Measurements from ENCODE around the gene MAN1C1. TPM values are rescaled to one million over a fixed set of nuclear protein-coding genes. Genes with fewer than 3 reads are reported as not detected.

Gene MAN1C1
- total and polyA plus RNA-seq, 9 of the 15 experiments (the other 6 are each of a cell fraction or from before 2014, with no cell fraction given): 0.04 to 0.44 (median 0.10) TPM; not detected in 3

GRCh38 chr1:25654109-25654660 lies 37.6 kb downstream of the MAN1C1 start:
- Histone ChIP-seq H4K20me1 (replicated peaks; ENCODE audit: control insufficient read depth, insufficient read depth, low read length) (peaks cover 4% of the 10 kb centered on the region), H3K79me2 (ENCODE audit: control insufficient read depth, insufficient read depth, low read length) (no peaks in the 10 kb centered on the region), H3K4me2 (ENCODE audit: insufficient read depth, low read length) (no peak overlapping the region), H3K9me3 (replicated peaks; ENCODE audit: control insufficient read depth, insufficient read depth, low read depth, low read length) (no peaks in the 10 kb centered on the region), H2AFZ (ENCODE audit: low read depth, low read length) (no peak overlapping the region), H3K27ac (ENCODE audit: extremely low read depth, low read depth, low read length) (no peak overlapping the region), H3K9me1 (ENCODE audit: control insufficient read depth, insufficient read depth, low read length) (no peaks in the 10 kb centered on the region), H3K4me3 (no peak overlapping the region), H3K9ac (ENCODE audit: insufficient read depth in 1 of 2, low read depth in 2 of 2, low read length in 2 of 2) (no peak overlapping the region), H3K27me3 (ENCODE audit: control insufficient read depth in 2 of 2, insufficient read depth in 2 of 2, low read length in 2 of 2) (peaks cover 71 to 93% of the 10 kb centered on the region in 2 experiments), H3K4me1 (replicated peaks in 1 of 2; ENCODE audit: control insufficient read depth in 2 of 2, insufficient read depth in 2 of 2, low read length in 2 of 2) (no peaks in the 10 kb centered on the region), H3K36me3 (ENCODE audit: control insufficient read depth, insufficient read depth, low read length) (no peaks in the 10 kb centered on the region)
- CTCF ChIA-PET (ENCODE audit: low intra/inter-chr PET ratio): no interaction called here
- POLR2A ChIA-PET: interaction anchor here (0.7 to 1.0 kb wide), 3 partner anchors 13 to 236 kb away, joined by 3 to 4 read pairs (median 4); no protein-coding TSS in a partner anchor
- intact Hi-C loops (cut with micrococcal nuclease) (no loop called here), in situ Hi-C loops (cut with MboI) (no loop called here)
- BruUV-seq (replicated peaks): no TSS peak
- FAIRE-seq (no peak), DNase-seq (ENCODE audit: extremely low read depth in 1 of 4, low spot score in 3 of 4) (no peak), ATAC-seq (no peak)
- WGBS (ENCODE audit: insufficient coverage, low coverage, missing lambda C conversion rate): 4% methylated on average over 6 of the region's 6 CpGs
- TF ChIP-seq MYC (IDR thresholded peaks at IDR 0.05; ENCODE audit: low read depth, low read length) (no peak), MYC (CRISPR knock-in tag; IDR thresholded peaks at IDR 0.05; ENCODE audit: borderline replicate concordance, low read depth) (no peak), TAL1 (IDR thresholded peaks at IDR 0.05) (no peak), SRSF7 (optimal IDR thresholded peaks at IDR 0.05; ENCODE audit: low read depth, low read length) (no peak), NCOR1 (IDR thresholded peaks at IDR 0.05) (no peak), HLTF (IDR thresholded peaks at IDR 0.05) (no peak), ZMIZ1 (IDR thresholded peaks at IDR 0.05; ENCODE audit: low read depth in 2 of 2, low read length in 2 of 2) (no peak), ZNF253 (CRISPR knock-in tag; conservative IDR thresholded peaks at IDR 0.05) (no peak), POLR2A (conservative IDR thresholded peaks at IDR 0.05) (no peak), ZNF408 (CRISPR knock-in tag; IDR thresholded peaks at IDR 0.05; ENCODE audit: low read depth) (no peak), HMBOX1 (IDR thresholded peaks at IDR 0.05) (no peak), RBFOX2 (IDR thresholded peaks at IDR 0.05; ENCODE audit: low read depth, low read length) (no peak), ZC3H4 (CRISPR knock-in tag; IDR thresholded peaks at IDR 0.05; ENCODE audit: borderline replicate concordance) (no peak), ZC3H8 (IDR thresholded peaks at IDR 0.05) (no peak), SNIP1 (IDR thresholded peaks at IDR 0.05; ENCODE audit: low read depth) (no peak), HOMEZ (CRISPR knock-in tag; IDR thresholded peaks at IDR 0.05) (no peak), HNRNPH1 (optimal IDR thresholded peaks at IDR 0.05; ENCODE audit: low read depth, low read length) (no peak)
